Upper lobe of left lung (tissue), 4 donors: ENCODE data around the gene RBM18.

Source experiments
- CTCF ChIP-seq, 6 experiments: fragments of 450-650 bp in 4 of 6; fragments of 200-600 bp in 2 of 6; sonication (generic) in 2 of 6; IDR thresholded peaks; one replicate each; pipeline ENCODE4 v1.5.1; 2016 to 2019; ENCODE audit warnings: antibody characterized with exemption in 6 of 6
- EP300 ChIP-seq, 4 donors: sonication (generic); formaldehyde crosslinking; IDR thresholded peaks; one replicate each; pipeline ENCODE4 v1.5.1; 2017; ENCODE audit warnings: antibody characterized with exemption in 4 of 4, control low read depth in 2 of 4
- POLR2A ChIP-seq, 4 donors: fragments of 450-650 bp; IDR thresholded peaks; one replicate each; pipeline ENCODE4 v1.5.1; 2016 to 2017; ENCODE audit warnings: antibody characterized with exemption in 4 of 4, mild to moderate bottlenecking in 2 of 4
- POLR2AphosphoS5 ChIP-seq, 2 donors: sonication (generic); formaldehyde crosslinking; IDR thresholded peaks; one replicate each; pipeline ENCODE4 v1.5.1; 2017; ENCODE audit warnings: antibody characterized with exemption in 2 of 2

GRCh38 chr9:122244349-122244748 is 20.3 kb downstream of the RBM18 start:
- TF ChIP-seq POLR2AphosphoS5 (IDR thresholded peaks at IDR 0.05) (no peak), POLR2A (IDR thresholded peaks at IDR 0.05) (no peak), CTCF (IDR thresholded peaks at IDR 0.05) (no peak), EP300 (IDR thresholded peaks at IDR 0.05) (no peak)
